GM21576 (cell line): Measurements from ENCODE around the gene ENTPD2.

Source experiments
- ATAC-seq: cut with Tn5 transposase; IDR thresholded peaks from one replicate; pipeline ENCODE4 v1.9.1; 2021; ENCODE audit warnings: mild to moderate bottlenecking, moderate library complexity; ENCODE audit not compliant: unreplicated experiment

Gene ENTPD2

GRCh38 chr9:137031904-137032640 lies 21.8 kb downstream of the ENTPD2 start, which contains the start of gene FUT7:
Gene FUT7 (minus strand): TSS chr9:137032088. CDS start chr9:137031991, 97 bp downstream.
- no peak for ATAC-seq

- ATAC-seq, result no peak
Observed at GRCh38 chr9:137030538-137031527, 23.0 kb downstream of the ENTPD2 start.

- no peak for ATAC-seq
Observed at GRCh38 chr9:137030006-137030405, 23.9 kb downstream of the ENTPD2 start.

- peak; percentile 40 for ATAC-seq
Observed at GRCh38 chr9:137029058-137029936, 24.6 kb downstream of the ENTPD2 start.

GRCh38 chr9:137028263-137029057 lies 25.4 kb downstream of the ENTPD2 start:
- peak; percentile 35 for ATAC-seq

GRCh38 chr9:137027369-137028262 lies 26.2 kb downstream of the ENTPD2 start, which contains the start of gene ABCA2:
Gene ABCA2 (minus strand): TSS chr9:137028237. CDS start chr9:137028140, 97 bp downstream.
- no peak for ATAC-seq

GRCh38 chr9:137026828-137027227 lies 27.0 kb downstream of the ENTPD2 start:
- no peak for ATAC-seq

GRCh38 chr9:137026384-137026783 lies 27.5 kb downstream of the ENTPD2 start:
- no peak for ATAC-seq

- ATAC-seq, result no peak
Observed at GRCh38 chr9:137025517-137025966, 28.3 kb downstream of the ENTPD2 start.

GRCh38 chr9:137023583-137023991 lies 30.3 kb downstream of the ENTPD2 start:
- no peak for ATAC-seq

GRCh38 chr9:137023157-137023556 lies 30.7 kb downstream of the ENTPD2 start:
- ATAC-seq, result no peak

GRCh38 chr9:137022662-137023008 lies 31.2 kb downstream of the ENTPD2 start:
- no peak for ATAC-seq

GRCh38 chr9:137021979-137022661 lies 31.7 kb downstream of the ENTPD2 start:
- ATAC-seq, result no peak

- no peak for ATAC-seq
Observed at GRCh38 chr9:137021568-137021978, 32.3 kb downstream of the ENTPD2 start.

GRCh38 chr9:137020771-137021567 lies 32.9 kb downstream of the ENTPD2 start:
- no peak for ATAC-seq

GRCh38 chr9:137019891-137020683 lies 33.8 kb downstream of the ENTPD2 start:
- no peak for ATAC-seq
